CD14-positive monocyte (primary cell): ENCODE measurements around the gene MPST. TPM values are rescaled to one million over a fixed set of nuclear protein-coding genes. Genes with fewer than 3 reads are reported as not detected.

Source experiments
- DNase-seq, 3 donors: peaks; one replicate each; pipeline ENCODE4 v3.0.0-alpha.2; 2011 to 2022
- H2AFZ ChIP-seq: 2 replicates; pipeline ENCODE4 v1.6.0; 2012; ENCODE audit warnings: mild to moderate bottlenecking, low read depth, low read length, inconsistent platforms; ENCODE audit not compliant: insufficient read depth, poor library complexity, severe bottlenecking
- H3K27ac ChIP-seq, 2 donors: 1 replicate in 1 of 2; 2 replicates in 1 of 2; pipeline ENCODE4 v1.5.1; 2012 to 2013; ENCODE audit warnings: low read length in 2 of 2, control low read depth in 1 of 2, inconsistent platforms in 1 of 2, low read depth in 1 of 2, mild to moderate bottlenecking in 1 of 2
- H3K27me3 ChIP-seq, 2 donors: one replicate each; pipeline versions ENCODE4 v1.6.0 to v1.6.1; 2011 to 2013; ENCODE audit warnings: low read length in 2 of 2; ENCODE audit not compliant: control insufficient read depth in 2 of 2, insufficient read depth in 2 of 2
- H3K36me3 ChIP-seq, 2 donors: replicated peaks in 1 of 2; 1 replicate in 1 of 2; 2 replicates in 1 of 2; pipeline versions ENCODE4 v1.5.1 to v1.6.1; 2012 to 2013; ENCODE audit warnings: low read length in 2 of 2, control low read depth in 1 of 2, inconsistent platforms in 1 of 2, mild to moderate bottlenecking in 1 of 2; ENCODE audit not compliant: insufficient read depth in 2 of 2, control insufficient read depth in 1 of 2
- H3K4me1 ChIP-seq, 2 donors: 1 replicate in 1 of 2; 2 replicates in 1 of 2; pipeline versions ENCODE4 v1.5.1 to v1.6.1; 2012 to 2013; ENCODE audit warnings: low read length in 2 of 2, control low read depth in 1 of 2, inconsistent platforms in 1 of 2, mild to moderate bottlenecking in 1 of 2, moderate library complexity in 1 of 2; ENCODE audit not compliant: insufficient read depth in 2 of 2, control insufficient read depth in 1 of 2
- H3K4me2 ChIP-seq: replicated peaks from 2 replicates; pipeline ENCODE3; 2012; ENCODE audit warnings: low read length, moderate library complexity, mild to moderate bottlenecking; ENCODE audit not compliant: poor library complexity, severe bottlenecking; ENCODE audit errors: extremely low read depth
- H3K4me3 ChIP-seq, 3 experiments: fragments of 200-600 bp in 1 of 3; sonication (generic) in 1 of 3; replicated peaks in 1 of 3; 1 replicate in 2 of 3; 2 replicates in 1 of 3; pipeline ENCODE4 v1.5.1; 2011 to 2013; ENCODE audit warnings: low read length in 3 of 3, mild to moderate bottlenecking in 3 of 3, control low read depth in 2 of 3, low read depth in 2 of 3, inconsistent platforms in 1 of 3, moderate library complexity in 1 of 3
- H3K79me2 ChIP-seq: 2 replicates; pipeline ENCODE4 v1.6.0; 2012; ENCODE audit warnings: mild to moderate bottlenecking, control low read depth, inconsistent platforms, low read length, moderate library complexity; ENCODE audit not compliant: insufficient read depth
- H3K9ac ChIP-seq: 2 replicates; pipeline ENCODE4 v1.6.0; 2017; ENCODE audit warnings: low read length, mild to moderate bottlenecking; ENCODE audit not compliant: insufficient read depth, poor library complexity, severe bottlenecking
- H3K9me3 ChIP-seq, 2 donors: replicated peaks in 1 of 2; 1 replicate in 1 of 2; 2 replicates in 1 of 2; pipeline versions ENCODE4 v1.5.1 to v1.6.1; 2012 to 2013; ENCODE audit warnings: low read length in 2 of 2, control low read depth in 1 of 2; ENCODE audit not compliant: control insufficient read depth in 1 of 2, insufficient read depth in 1 of 2
- H4K20me1 ChIP-seq: 2 replicates; pipeline ENCODE4 v1.6.0; 2012; ENCODE audit warnings: mild to moderate bottlenecking, low read length, control low read depth, moderate library complexity; ENCODE audit not compliant: insufficient read depth
- H3K27ac Mint-ChIP-seq, 7 donors: one replicate each; pipeline ENCODE4 v1.8.0; 2020; ENCODE audit warnings: mild to moderate bottlenecking in 7 of 7, mixed read lengths in 7 of 7, moderate library complexity in 6 of 7, inconsistent platforms in 2 of 7
- H3K27me3 Mint-ChIP-seq, 3 donors: one replicate each; pipeline ENCODE4 v1.8.0; 2021 to 2022; ENCODE audit warnings: low read depth in 3 of 3, mild to moderate bottlenecking in 3 of 3, mixed read lengths in 3 of 3, moderate library complexity in 3 of 3, inconsistent platforms in 1 of 3
- H3K36me3 Mint-ChIP-seq, 2 donors: one replicate each; pipeline ENCODE4 v1.8.0; 2020; ENCODE audit warnings: mixed read lengths in 2 of 2, inconsistent platforms in 1 of 2, mild to moderate bottlenecking in 1 of 2
- H3K4me1 Mint-ChIP-seq: one replicate; pipeline ENCODE4 v1.8.0; 2020; ENCODE audit warnings: mild to moderate bottlenecking, mixed read lengths
- H3K4me3 Mint-ChIP-seq, 2 donors: one replicate each; pipeline ENCODE4 v1.8.0; 2020; ENCODE audit warnings: mild to moderate bottlenecking in 2 of 2, mixed read lengths in 2 of 2, moderate library complexity in 1 of 2
- H3K9me3 Mint-ChIP-seq, 7 donors: one replicate each; pipeline ENCODE4 v1.8.0; 2020 to 2022; ENCODE audit warnings: mixed read lengths in 7 of 7, mild to moderate bottlenecking in 6 of 7, moderate library complexity in 6 of 7, inconsistent platforms in 2 of 7
- CTCF ChIP-seq: fragments of 200-600 bp; IDR thresholded peaks from one replicate; pipeline ENCODE4 v1.8.0; 2022; ENCODE audit warnings: antibody characterized with exemption, mild to moderate bottlenecking
- WGBS: methylation state at CpG from one replicate; pipeline ENCODE4 v1.1.5; 2013; ENCODE audit warnings: missing lambda C conversion rate; ENCODE audit not compliant: insufficient coverage; 5-methylcytosine and 5-hydroxymethylcytosine counted together
- intact Hi-C, 2 donors: fragments of 100-400 bp; cut with micrococcal nuclease; formaldehyde crosslinking; loops; one replicate each; pipeline versions ENCODE4 v1.15.0 to v1.15.1; 2023
- polyA plus RNA-seq, 3 donors: library from polyadenylated mRNA; depleted of rRNA in 1 of 3; unstranded in 2 of 3; stranded (reverse) in 1 of 3; fragments of 300-500 nt in 2 of 3; fragments of >200 nt in 1 of 3; fragmentation: Illumina TruSeq in 2 of 3; gene quantifications; 1 replicate in 2 of 3; 2 replicates in 1 of 3; pipeline ENCODE4 v1.2.3, GENCODE V29; 2012 to 2021

Gene MPST
- polyA plus RNA-seq, 3 donors, result 27.9 to 53.7 (median 51.2) TPM

GRCh38 chr22:37012262-37012904 is 7.2 kb upstream of the MPST start:
- Mint-ChIP-seq H3K36me3 (peaks cover 9 to 13% of the 10 kb centered on the region in 2 donors), H3K4me1 (peaks cover 12% of the 10 kb centered on the region), H3K4me3 (no peak overlapping the region), H3K27ac (no peak overlapping the region), H3K9me3 (peaks cover 0 to 2% (median 0%) of the 10 kb centered on the region in 7 donors), H3K27me3 (peaks cover 7 to 19% (median 14%) of the 10 kb centered on the region in 3 donors)
- Histone ChIP-seq H4K20me1 (peaks cover 9% of the 10 kb centered on the region), H3K27me3 (peaks cover 0 to 9% of the 10 kb centered on the region in 2 donors), H3K9ac (no peak overlapping the region), H3K4me1 (peaks cover 0 to 2% of the 10 kb centered on the region in 2 donors), H3K36me3 (peaks cover 0 to 9% of the 10 kb centered on the region in 2 donors), H3K9me3 (no peaks in the 10 kb centered on the region), H3K4me3 (no peak overlapping the region), H2AFZ (no peak overlapping the region), H3K4me2 (no peak overlapping the region), H3K79me2 (no peaks in the 10 kb centered on the region), H3K27ac (no peak overlapping the region)
- no peak for DNase-seq
- no peak for TF ChIP-seq CTCF
- WGBS, result 98% methylated on average over 4 of the region's 9 CpGs
- intact Hi-C loops, result no loop called here

- Mint-ChIP-seq H3K4me3 (no peak overlapping the region), H3K27me3 (peaks cover 5 to 19% (median 8%) of the 10 kb centered on the region in 3 donors), H3K36me3 (peaks cover 11 to 18% of the 10 kb centered on the region in 2 donors), H3K4me1 (peaks cover 14% of the 10 kb centered on the region), H3K9me3 (peaks cover 0 to 2% (median 0%) of the 10 kb centered on the region in 7 donors), H3K27ac (peak overlapping the region in 1 of 7 donors; percentile 14)
- Histone ChIP-seq H3K9me3 (no peaks in the 10 kb centered on the region), H2AFZ (no peak overlapping the region), H3K9ac (no peak overlapping the region), H3K4me3 (no peak overlapping the region), H3K79me2 (peaks cover 2% of the 10 kb centered on the region), H3K4me2 (no peak overlapping the region), H4K20me1 (peaks cover 14% of the 10 kb centered on the region), H3K27me3 (peaks cover 0 to 9% of the 10 kb centered on the region in 2 donors), H3K36me3 (peaks cover 0 to 9% of the 10 kb centered on the region in 2 donors), H3K4me1 (peaks cover 3 to 8% of the 10 kb centered on the region in 2 donors), H3K27ac (no peak overlapping the region)
- WGBS, result 94% methylated on average over 3 of the region's 10 CpGs
- no peak for DNase-seq
- intact Hi-C loops, result no loop called here
- no peak for TF ChIP-seq CTCF
Measured at GRCh38 chr22:37012956-37013355, 6.6 kb upstream of the MPST start.
